Thyroid gland (tissue), 4 donors: ENCODE data around the gene IFI16. TPM values are rescaled to one million over a fixed set of nuclear protein-coding genes. Genes with fewer than 3 reads are reported as not detected.

Source experiments
- DNase-seq, 2 donors: peaks; one replicate each; pipeline ENCODE4 v3.0.0-alpha.2; 2019
- H3K27ac ChIP-seq, 3 donors: fragments of 200-600 bp; sonication (generic); 1 replicate in 2 of 3; 2 replicates in 1 of 3; pipeline ENCODE4 v1.5.1; 2016 to 2019; ENCODE audit warnings: mild to moderate bottlenecking in 1 of 3, moderate library complexity in 1 of 3
- H3K27me3 ChIP-seq: fragments of 200-600 bp; sonication (generic); one replicate; pipeline ENCODE4 v1.5.1; 2019
- H3K36me3 ChIP-seq, 2 donors: fragments of 200-600 bp; sonication (generic); one replicate each; pipeline ENCODE4 v1.5.1; 2016 to 2019
- H3K4me1 ChIP-seq, 2 donors: fragments of 200-600 bp; sonication (generic); one replicate each; pipeline ENCODE4 v1.5.1; 2017 to 2019
- H3K4me3 ChIP-seq, 3 donors: fragments of 200-600 bp; sonication (generic); replicated peaks in 1 of 3; 1 replicate in 2 of 3; 2 replicates in 1 of 3; pipeline ENCODE4 v1.5.1; 2016; ENCODE audit warnings: mild to moderate bottlenecking in 1 of 3
- H3K9me3 ChIP-seq: fragments of 200-600 bp; sonication (generic); one replicate; pipeline ENCODE4 v1.5.1; 2017
- POLR2A ChIP-seq, 2 donors: fragments of 450-650 bp; IDR thresholded peaks; one replicate each; pipeline ENCODE4 v1.6.1; 2017; ENCODE audit warnings: antibody characterized with exemption in 2 of 2, mild to moderate bottlenecking in 2 of 2, moderate library complexity in 1 of 2
- WGBS, 2 donors: methylation state at CpG; one replicate each; pipeline ENCODE4 v1.1.5; 2017; 5-methylcytosine and 5-hydroxymethylcytosine counted together
- intact Hi-C: fragments of 100-400 bp; cut with DNase I; formaldehyde crosslinking; loops from one replicate; pipeline ENCODE4 v1.15.1; 2023
- total RNA-seq, 4 donors: library from RNA; depleted of rRNA; stranded (reverse); fragments of >200 nt; gene quantifications; one replicate each; pipeline ENCODE4 v1.2.3, GENCODE V29; 2016
- TF ChIP-seq, protein P1 (sequence below), 6 experiments: fragments of 200-600 bp in 3 of 6; fragments of 450-650 bp in 3 of 6; sonication (generic) in 3 of 6; IDR thresholded peaks; one replicate each; pipeline ENCODE4 v1.5.1; 2016 to 2019; ENCODE audit warnings: antibody characterized with exemption in 6 of 6, mild to moderate bottlenecking in 2 of 6, inconsistent platforms in 1 of 6, moderate library complexity in 1 of 6

Gene IFI16
- total RNA-seq, 4 donors from 2014 or later: 29.8 to 110 (median 49.5) TPM

DNA sequence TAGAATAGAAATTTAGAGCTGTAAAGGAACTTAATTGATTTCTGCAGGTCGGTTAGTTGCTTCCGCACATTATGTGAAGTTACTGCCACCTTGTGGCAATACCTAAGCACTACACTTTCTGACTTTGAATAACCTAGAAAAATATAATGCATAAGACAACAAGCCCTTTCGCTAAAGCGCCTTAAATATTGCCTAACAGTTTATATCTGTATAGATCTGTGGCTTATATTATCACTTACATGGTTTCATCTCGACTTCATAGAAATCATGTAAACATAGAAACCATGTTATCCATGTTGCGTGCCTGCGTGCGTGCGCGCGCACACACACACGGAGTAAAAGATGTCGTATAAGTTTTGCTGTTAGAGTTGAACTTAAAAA is 10.9 kb upstream of the IFI16 start:
- no peaks in the 10 kb centered on the region for H3K36me3 ChIP-seq
- no peaks in the 10 kb centered on the region for H3K9me3 ChIP-seq
- TF ChIP-seq, protein P1, sequence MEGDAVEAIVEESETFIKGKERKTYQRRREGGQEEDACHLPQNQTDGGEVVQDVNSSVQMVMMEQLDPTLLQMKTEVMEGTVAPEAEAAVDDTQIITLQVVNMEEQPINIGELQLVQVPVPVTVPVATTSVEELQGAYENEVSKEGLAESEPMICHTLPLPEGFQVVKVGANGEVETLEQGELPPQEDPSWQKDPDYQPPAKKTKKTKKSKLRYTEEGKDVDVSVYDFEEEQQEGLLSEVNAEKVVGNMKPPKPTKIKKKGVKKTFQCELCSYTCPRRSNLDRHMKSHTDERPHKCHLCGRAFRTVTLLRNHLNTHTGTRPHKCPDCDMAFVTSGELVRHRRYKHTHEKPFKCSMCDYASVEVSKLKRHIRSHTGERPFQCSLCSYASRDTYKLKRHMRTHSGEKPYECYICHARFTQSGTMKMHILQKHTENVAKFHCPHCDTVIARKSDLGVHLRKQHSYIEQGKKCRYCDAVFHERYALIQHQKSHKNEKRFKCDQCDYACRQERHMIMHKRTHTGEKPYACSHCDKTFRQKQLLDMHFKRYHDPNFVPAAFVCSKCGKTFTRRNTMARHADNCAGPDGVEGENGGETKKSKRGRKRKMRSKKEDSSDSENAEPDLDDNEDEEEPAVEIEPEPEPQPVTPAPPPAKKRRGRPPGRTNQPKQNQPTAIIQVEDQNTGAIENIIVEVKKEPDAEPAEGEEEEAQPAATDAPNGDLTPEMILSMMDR (IDR thresholded peaks at IDR 0.05): peak; percentile 43 to 87 (median 81)
- TF ChIP-seq POLR2A (IDR thresholded peaks at IDR 0.05): no peak
- intact Hi-C loops: no loop called here
- H3K4me3 ChIP-seq: peak overlapping the region in 1 of 3 donors; percentile 23
- 4 to 8% methylated on average over 13 of the region's 13 CpGs for WGBS, 2 donors
- DNase-seq: peak; percentile 36 to 56
- H3K27ac ChIP-seq: peak overlapping the region; percentile 22 to 84 (median 81)
- H3K4me1 ChIP-seq: peaks cover 0 to 7% of the 10 kb centered on the region in 2 donors
- H3K27me3 ChIP-seq: no peaks in the 10 kb centered on the region

DNA sequence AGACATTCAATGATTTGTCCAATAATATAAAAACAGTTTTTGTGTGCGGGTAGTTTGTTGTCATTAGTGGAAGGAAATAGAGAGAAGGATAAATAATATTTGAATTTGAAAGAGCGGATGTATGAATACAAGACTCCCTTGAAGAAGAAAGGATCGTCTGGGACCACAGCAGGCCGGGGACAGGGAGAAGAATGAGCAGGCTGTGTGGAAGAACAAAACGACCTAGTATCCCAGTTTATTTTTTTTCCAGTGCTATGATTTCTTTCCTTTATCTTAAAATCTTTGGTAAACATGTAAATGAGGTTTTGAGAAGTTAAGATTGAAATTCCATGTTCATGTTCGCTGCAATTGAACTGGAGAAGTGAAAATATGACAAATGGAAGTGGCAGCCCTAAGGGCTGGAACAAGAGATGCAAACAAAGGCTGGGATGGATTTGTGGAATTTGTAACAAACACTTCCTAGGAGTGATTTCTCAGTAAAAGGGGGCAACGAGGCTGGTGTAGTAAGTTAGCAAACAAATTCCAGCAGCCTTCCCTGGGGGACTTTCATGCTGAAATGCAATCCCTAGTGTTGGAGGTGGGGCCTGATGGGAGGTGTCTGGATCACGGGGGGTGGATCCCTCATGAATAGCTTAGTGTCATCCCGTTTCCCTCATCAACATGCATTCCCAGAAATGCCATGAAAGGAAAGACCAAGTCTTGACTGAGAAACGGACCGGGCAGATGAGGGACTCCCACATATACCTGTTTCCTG is 10.2 kb upstream of the IFI16 start:
- Histone ChIP-seq H3K9me3 (no peaks in the 10 kb centered on the region), H3K4me3 (peak overlapping the region in 1 of 3 donors; percentile 23), H3K4me1 (peaks cover 0 to 7% of the 10 kb centered on the region in 2 donors), H3K27ac (peak overlapping the region; percentile 67 to 84 (median 81)), H3K27me3 (no peaks in the 10 kb centered on the region), H3K36me3 (no peaks in the 10 kb centered on the region)
- TF ChIP-seq, protein P1 (IDR thresholded peaks at IDR 0.05): no peak
- TF ChIP-seq POLR2A (IDR thresholded peaks at IDR 0.05): peak in 1 of 2 donors; percentile 52
- 19 to 24% methylated on average over 11 of the region's 11 CpGs for WGBS, 2 donors
- DNase-seq: peak; percentile 56 to 66
- intact Hi-C loops: no loop called here

DNA sequence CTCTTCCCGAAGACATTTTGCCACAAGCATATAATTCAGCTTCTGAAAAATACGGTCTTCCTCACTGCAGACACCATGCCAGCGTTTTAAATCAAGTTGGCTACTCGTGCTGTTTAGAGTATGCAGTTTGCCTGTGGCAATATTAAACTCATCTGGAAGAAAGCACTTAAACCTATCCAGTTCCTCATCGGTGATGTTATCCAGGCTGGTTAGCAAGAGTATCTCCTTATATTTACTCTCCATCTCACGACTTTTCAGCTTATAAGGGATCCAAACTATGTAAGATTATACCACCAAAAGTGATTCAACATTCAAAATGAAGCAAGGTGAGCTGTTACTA is 9.7 kb upstream of the IFI16 start:
- Histone ChIP-seq H3K36me3 (no peaks in the 10 kb centered on the region), H3K27ac (peak overlapping the region; percentile 67 to 84 (median 81)), H3K9me3 (no peaks in the 10 kb centered on the region), H3K4me3 (peak overlapping the region in 2 of 3 donors; percentile 4 to 23), H3K27me3 (no peaks in the 10 kb centered on the region), H3K4me1 (peaks cover 0 to 7% of the 10 kb centered on the region in 2 donors)
- DNase-seq: no peak
- intact Hi-C loops: no loop called here
- WGBS, 2 donors: 19 to 21% methylated on average over 6 of the region's 6 CpGs
- TF ChIP-seq POLR2A (IDR thresholded peaks at IDR 0.05): no peak
- TF ChIP-seq, protein P1 (IDR thresholded peaks at IDR 0.05): no peak

DNA sequence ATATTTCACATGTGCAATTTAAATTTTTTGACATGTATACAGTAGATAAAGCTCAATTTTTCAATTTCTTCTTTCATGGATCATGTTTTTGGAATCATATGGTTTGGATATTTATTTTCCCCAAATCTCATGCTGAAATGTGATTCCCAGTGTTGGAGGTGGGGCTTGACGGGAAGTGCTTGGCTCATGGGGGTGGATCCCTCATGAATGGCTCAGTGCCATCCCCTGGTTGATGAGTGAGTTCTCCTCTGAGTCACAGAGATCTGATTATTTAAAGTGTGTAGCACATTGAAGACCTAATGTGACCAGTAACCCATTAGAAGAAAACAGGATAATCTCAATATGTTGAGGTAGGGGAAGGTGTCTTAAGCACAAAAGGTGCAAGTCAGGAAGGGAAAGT is 9.1 kb upstream of the IFI16 start:
- Histone ChIP-seq H3K27me3 (no peaks in the 10 kb centered on the region), H3K4me1 (peaks cover 0 to 7% of the 10 kb centered on the region in 2 donors), H3K27ac (peak overlapping the region; percentile 67 to 84 (median 81)), H3K9me3 (no peaks in the 10 kb centered on the region), H3K36me3 (no peaks in the 10 kb centered on the region), H3K4me3 (peak overlapping the region in 2 of 3 donors; percentile 4 to 23)
- TF ChIP-seq, protein P1 (IDR thresholded peaks at IDR 0.05): no peak
- TF ChIP-seq POLR2A (IDR thresholded peaks at IDR 0.05): no peak
- intact Hi-C loops: no loop called here
- WGBS, 2 donors: 4 to 15% methylated on average over 1 of the region's 1 CpG
- peak; percentile 71 to 79 for DNase-seq

DNA sequence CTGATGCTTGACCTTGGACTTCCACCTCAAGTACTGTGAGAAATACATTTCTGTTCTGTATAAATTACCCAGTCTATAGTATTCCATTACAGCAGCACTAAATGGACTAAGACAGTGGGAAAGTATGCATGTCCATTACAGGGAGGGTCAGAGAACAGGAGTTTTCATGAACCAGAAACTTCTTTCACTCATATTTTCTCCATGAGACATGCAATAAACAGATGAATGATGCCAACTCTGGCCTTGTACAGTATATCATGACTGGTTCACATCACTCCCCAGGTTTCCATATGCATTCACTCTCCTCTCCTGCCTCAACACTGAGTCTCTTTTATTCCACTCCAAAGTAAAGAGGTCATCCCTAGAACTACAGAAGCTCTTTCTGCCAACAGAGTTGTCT is 4.5 kb upstream of the IFI16 start:
- Histone ChIP-seq H3K27ac (no peak overlapping the region), H3K36me3 (no peaks in the 10 kb centered on the region), H3K4me3 (no peak overlapping the region), H3K4me1 (peaks cover 0 to 12% of the 10 kb centered on the region in 2 donors), H3K9me3 (no peaks in the 10 kb centered on the region), H3K27me3 (no peaks in the 10 kb centered on the region)
- DNase-seq: no peak
- TF ChIP-seq POLR2A (IDR thresholded peaks at IDR 0.05): no peak
- TF ChIP-seq, protein P1 (IDR thresholded peaks at IDR 0.05): no peak
- intact Hi-C loops: no loop called here
